ENCODE measurements around the gene THSD7B.

DNA sequence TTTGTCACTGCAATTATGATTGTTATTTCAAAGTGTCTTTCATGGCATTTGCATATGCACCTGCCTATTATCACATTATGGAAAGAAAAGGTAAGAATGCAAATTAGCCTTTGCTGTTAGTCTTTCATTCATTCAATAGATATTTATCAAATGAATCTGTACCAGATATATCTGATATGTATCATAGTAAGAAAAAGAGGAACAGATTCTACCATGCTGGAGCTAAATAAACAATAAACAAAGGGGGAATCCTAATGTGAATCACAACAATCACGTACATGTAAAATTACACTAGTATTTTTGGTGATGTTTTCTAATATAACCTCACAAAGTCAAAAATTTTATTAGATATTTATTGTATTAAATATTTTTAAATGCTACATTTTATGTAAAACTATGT lies 446.4 kb downstream of the THSD7B start:
- TF ChIP-seq, protein P1, sequence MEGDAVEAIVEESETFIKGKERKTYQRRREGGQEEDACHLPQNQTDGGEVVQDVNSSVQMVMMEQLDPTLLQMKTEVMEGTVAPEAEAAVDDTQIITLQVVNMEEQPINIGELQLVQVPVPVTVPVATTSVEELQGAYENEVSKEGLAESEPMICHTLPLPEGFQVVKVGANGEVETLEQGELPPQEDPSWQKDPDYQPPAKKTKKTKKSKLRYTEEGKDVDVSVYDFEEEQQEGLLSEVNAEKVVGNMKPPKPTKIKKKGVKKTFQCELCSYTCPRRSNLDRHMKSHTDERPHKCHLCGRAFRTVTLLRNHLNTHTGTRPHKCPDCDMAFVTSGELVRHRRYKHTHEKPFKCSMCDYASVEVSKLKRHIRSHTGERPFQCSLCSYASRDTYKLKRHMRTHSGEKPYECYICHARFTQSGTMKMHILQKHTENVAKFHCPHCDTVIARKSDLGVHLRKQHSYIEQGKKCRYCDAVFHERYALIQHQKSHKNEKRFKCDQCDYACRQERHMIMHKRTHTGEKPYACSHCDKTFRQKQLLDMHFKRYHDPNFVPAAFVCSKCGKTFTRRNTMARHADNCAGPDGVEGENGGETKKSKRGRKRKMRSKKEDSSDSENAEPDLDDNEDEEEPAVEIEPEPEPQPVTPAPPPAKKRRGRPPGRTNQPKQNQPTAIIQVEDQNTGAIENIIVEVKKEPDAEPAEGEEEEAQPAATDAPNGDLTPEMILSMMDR (IDR thresholded peaks at IDR 0.05; ENCODE audit: low read depth, low read length, poor library complexity, severe bottlenecking): no peak
- no peak for TF ChIP-seq EZH2phosphoT487 (IDR thresholded peaks at IDR 0.05; ENCODE audit: borderline replicate concordance, low read length)

All from DOHH2 (cell line).